Measurements from ENCODE around the gene EHMT1. TPM values are rescaled to one million over a fixed set of nuclear protein-coding genes. Genes with fewer than 3 reads are reported as not detected.
"Not testable (repeated sequence)": the region's sequence is repeated elsewhere in the genome, so short reads cannot be mapped to it uniquely, and the experiment has no call there.

EHMT1 gene
- total RNA-seq, 4 donors from 2014 or later = 38.6 to 77.8 (median 54.3) TPM

DNA sequence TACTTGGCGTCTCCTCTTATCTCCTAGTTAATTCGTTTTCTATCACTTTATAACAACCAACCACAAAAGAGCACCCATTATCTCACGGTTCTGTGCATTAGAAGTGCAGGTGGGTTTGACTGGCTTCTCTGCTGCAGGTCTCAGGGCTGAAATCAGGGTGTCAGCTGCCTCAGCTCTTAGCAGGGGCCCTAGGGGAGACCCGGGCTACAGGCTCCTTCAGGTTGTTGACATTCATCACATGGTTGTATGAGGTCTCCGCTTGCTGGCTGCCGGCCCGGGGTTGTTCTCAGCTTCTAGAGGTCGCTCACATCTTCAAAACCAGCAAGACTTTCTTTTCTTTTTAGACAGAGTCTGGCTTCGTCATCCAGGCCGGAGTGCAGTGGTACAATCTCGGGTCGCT is 25.6 kb upstream of the EHMT1 start:
- intact Hi-C loops (cut with DNase I; ENCODE audit: low total_unique reads) (no loop called here), in situ Hi-C loops (cut with MboI; ENCODE audit: low sequenced_read_pairs in 4 of 4) (no loop called here)
- H3K9me3 ChIP-seq = no peaks in the 10 kb centered on the region
- ATAC-seq = no peak
- DNase-seq = no peak
- H3K4me1 ChIP-seq = peaks cover 7 to 12% of the 10 kb centered on the region in 2 donors
- H3K27me3 ChIP-seq = no peaks in the 10 kb centered on the region
- no peaks in the 10 kb centered on the region for H3K36me3 ChIP-seq
- TF ChIP-seq POLR2A (IDR thresholded peaks at IDR 0.05) (no peak), CTCF (IDR thresholded peaks at IDR 0.05 in 4 of 5, conservative IDR thresholded peaks at IDR 0.05 in 1 of 5) (no peak)
- H3K27ac ChIP-seq = no peak overlapping the region
- no peak overlapping the region for H3K4me3 ChIP-seq

DNA sequence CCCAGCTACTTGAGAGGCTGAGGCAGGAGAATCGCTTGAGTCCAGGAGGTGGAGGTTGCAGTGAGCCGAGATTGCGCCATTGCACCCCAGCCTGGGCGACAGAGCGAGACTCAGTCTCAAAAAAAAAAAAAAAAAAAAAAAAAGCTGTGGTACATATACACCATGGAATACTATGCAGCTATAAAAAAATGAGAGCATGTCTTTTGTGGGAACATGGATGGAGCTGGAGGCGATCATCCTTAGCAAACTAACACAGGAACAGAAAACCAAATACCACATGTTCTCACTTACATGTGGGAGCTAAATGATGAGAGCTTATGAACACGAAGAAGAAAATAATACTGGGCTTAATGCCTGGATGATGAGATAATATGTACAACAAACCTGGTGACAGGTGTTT is 22.2 kb upstream of the EHMT1 start:
- intact Hi-C loops (cut with DNase I; ENCODE audit: low total_unique reads); H3K4me1 ChIP-seq; ATAC-seq; H3K27ac ChIP-seq; H3K9me3 ChIP-seq; H3K36me3 ChIP-seq; H3K27me3 ChIP-seq; DNase-seq; in situ Hi-C loops (cut with MboI; ENCODE audit: low sequenced_read_pairs in 4 of 4); H3K4me3 ChIP-seq: not testable (repeated sequence)

DNA sequence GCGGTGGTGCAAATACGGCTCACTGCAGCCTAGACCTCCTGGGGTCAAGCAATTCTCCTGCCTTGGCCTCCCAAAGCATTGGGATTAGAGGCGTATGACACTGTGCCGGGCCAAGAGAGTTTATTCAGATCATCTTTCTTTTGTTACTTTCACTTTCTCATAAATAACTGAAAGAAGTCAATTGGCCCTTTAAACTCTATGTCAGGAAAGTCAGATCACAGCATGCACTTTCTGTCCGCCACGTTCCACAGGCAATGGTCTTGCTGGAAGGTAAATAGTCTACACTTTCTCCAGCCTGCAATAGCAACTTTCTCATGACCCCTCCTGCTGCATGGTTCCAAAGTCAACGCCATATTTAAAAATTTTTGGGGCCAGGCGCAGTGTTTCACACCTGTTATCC is 19.9 kb upstream of the EHMT1 start:
- H3K4me1 ChIP-seq = no peaks in the 10 kb centered on the region
- DNase-seq (no peak), ATAC-seq (no peak)
- H3K4me3 ChIP-seq = no peak overlapping the region
- H3K27ac ChIP-seq = no peak overlapping the region
- no peaks in the 10 kb centered on the region for H3K27me3 ChIP-seq
- intact Hi-C loops (cut with DNase I; ENCODE audit: low total_unique reads) (no loop called here), in situ Hi-C loops (cut with MboI; ENCODE audit: low sequenced_read_pairs in 4 of 4) (no loop called here)
- H3K9me3 ChIP-seq = no peaks in the 10 kb centered on the region
- TF ChIP-seq POLR2A (IDR thresholded peaks at IDR 0.05) = no peak
- TF ChIP-seq CTCF (IDR thresholded peaks at IDR 0.05 in 4 of 5, conservative IDR thresholded peaks at IDR 0.05 in 1 of 5) = no peak
- no peaks in the 10 kb centered on the region for H3K36me3 ChIP-seq

- Histone ChIP-seq H3K27ac (no peak overlapping the region), H3K4me3 (no peak overlapping the region), H3K27me3 (no peaks in the 10 kb centered on the region), H3K36me3 (no peaks in the 10 kb centered on the region), H3K4me1 (peaks cover 15 to 22% of the 10 kb centered on the region in 2 donors), H3K9me3 (no peaks in the 10 kb centered on the region)
- TF ChIP-seq CTCF (IDR thresholded peaks at IDR 0.05 in 4 of 5, conservative IDR thresholded peaks at IDR 0.05 in 1 of 5) = no peak
- no peak for TF ChIP-seq POLR2A (IDR thresholded peaks at IDR 0.05)
- in situ Hi-C loops (cut with MboI; ENCODE audit: low sequenced_read_pairs in 4 of 4) = no loop called here
- ATAC-seq = no peak
- no peak for DNase-seq
- intact Hi-C loops (cut with DNase I; ENCODE audit: low total_unique reads) = no loop called here
Observed at GRCh38 chr9:137602661-137603060, 16.1 kb upstream of the EHMT1 start.

DNA sequence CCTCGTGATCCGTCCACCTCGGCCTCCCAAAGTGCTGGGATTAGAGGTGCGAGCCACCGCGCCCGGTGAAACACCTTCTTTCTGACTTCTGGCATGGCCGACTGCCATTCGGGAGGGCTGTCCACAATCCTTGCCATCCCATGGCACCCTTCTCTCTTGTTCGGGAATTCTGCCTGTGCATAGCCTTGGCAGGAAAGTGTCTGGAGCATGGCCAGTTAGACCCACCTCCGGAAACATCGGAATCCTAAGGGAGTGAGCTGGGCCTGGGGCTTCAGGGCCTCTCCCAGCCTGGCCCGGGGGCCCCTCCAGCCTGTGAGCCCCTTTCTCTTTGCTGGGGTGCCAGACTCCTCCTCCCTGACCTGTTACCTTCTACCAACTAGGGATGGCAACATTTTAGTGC is 14.9 kb upstream of the EHMT1 start:
- DNase-seq = no peak
- Histone ChIP-seq H3K27ac (no peak overlapping the region), H3K4me1 (peaks cover 15 to 22% of the 10 kb centered on the region in 2 donors), H3K36me3 (no peaks in the 10 kb centered on the region), H3K27me3 (no peaks in the 10 kb centered on the region), H3K4me3 (no peak overlapping the region), H3K9me3 (no peaks in the 10 kb centered on the region)
- in situ Hi-C loops (cut with MboI; ENCODE audit: low sequenced_read_pairs in 4 of 4) = no loop called here
- intact Hi-C loops (cut with DNase I; ENCODE audit: low total_unique reads) = no loop called here
- TF ChIP-seq CTCF (IDR thresholded peaks at IDR 0.05 in 4 of 5, conservative IDR thresholded peaks at IDR 0.05 in 1 of 5) (no peak), POLR2A (IDR thresholded peaks at IDR 0.05) (no peak)
- ATAC-seq = no peak
